ENCODE data around the gene KSR1. TPM values are rescaled to one million over a fixed set of nuclear protein-coding genes. Genes with fewer than 3 reads are reported as not detected.

KSR1 gene
- polyA plus RNA-seq, 1 donor from 2014 or later, result 9.2 TPM

- Histone ChIP-seq H3K9me2 (ENCODE audit: insufficient read depth, low read length) (no peaks in the 10 kb centered on the region), H3K4me2 (ENCODE audit: low read length) (no peak overlapping the region), H3K79me2 (replicated peaks; ENCODE audit: insufficient read depth, low read length) (no peaks in the 10 kb centered on the region), H3K9ac (ENCODE audit: low read length) (no peak overlapping the region), H3K4me3 (ENCODE audit: low read length) (no peak overlapping the region), H4K20me1 (ENCODE audit: insufficient read depth) (no peaks in the 10 kb centered on the region), H3K27me3 (ENCODE audit: insufficient read depth, low read depth, low read length) (no peaks in the 10 kb centered on the region), H3F3A (ENCODE audit: insufficient read depth, low read length, poor library complexity, severe bottlenecking) (no peaks in the 10 kb centered on the region), H3K9me3 (ENCODE audit: low read length) (no peaks in the 10 kb centered on the region), H3K27ac (ENCODE audit: low read length) (no peak overlapping the region), H2AFZ (ENCODE audit: low read depth, low read length) (no peak overlapping the region), H3K36me3 (ENCODE audit: insufficient read depth, low read length) (no peaks in the 10 kb centered on the region)
- TF ChIP-seq REST (IDR thresholded peaks at IDR 0.05; ENCODE audit: borderline replicate concordance) (no peak), EZH2 (IDR thresholded peaks at IDR 0.05; ENCODE audit: borderline replicate concordance, insufficient read depth, low read length, poor library complexity, severe bottlenecking) (no peak), POLR2AphosphoS5 (IDR thresholded peaks at IDR 0.05) (no peak), TAF1 (IDR thresholded peaks at IDR 0.05; ENCODE audit: low read depth) (no peak), MXI1 (conservative IDR thresholded peaks at IDR 0.05; ENCODE audit: poor library complexity, severe bottlenecking) (no peak), RAD21 (conservative IDR thresholded peaks at IDR 0.05) (no peak), EP300 (conservative IDR thresholded peaks at IDR 0.05; ENCODE audit: poor library complexity, severe bottlenecking) (no peak), SMC3 (conservative IDR thresholded peaks at IDR 0.05; ENCODE audit: poor library complexity) (no peak)
- TF ChIP-seq, protein P1, sequence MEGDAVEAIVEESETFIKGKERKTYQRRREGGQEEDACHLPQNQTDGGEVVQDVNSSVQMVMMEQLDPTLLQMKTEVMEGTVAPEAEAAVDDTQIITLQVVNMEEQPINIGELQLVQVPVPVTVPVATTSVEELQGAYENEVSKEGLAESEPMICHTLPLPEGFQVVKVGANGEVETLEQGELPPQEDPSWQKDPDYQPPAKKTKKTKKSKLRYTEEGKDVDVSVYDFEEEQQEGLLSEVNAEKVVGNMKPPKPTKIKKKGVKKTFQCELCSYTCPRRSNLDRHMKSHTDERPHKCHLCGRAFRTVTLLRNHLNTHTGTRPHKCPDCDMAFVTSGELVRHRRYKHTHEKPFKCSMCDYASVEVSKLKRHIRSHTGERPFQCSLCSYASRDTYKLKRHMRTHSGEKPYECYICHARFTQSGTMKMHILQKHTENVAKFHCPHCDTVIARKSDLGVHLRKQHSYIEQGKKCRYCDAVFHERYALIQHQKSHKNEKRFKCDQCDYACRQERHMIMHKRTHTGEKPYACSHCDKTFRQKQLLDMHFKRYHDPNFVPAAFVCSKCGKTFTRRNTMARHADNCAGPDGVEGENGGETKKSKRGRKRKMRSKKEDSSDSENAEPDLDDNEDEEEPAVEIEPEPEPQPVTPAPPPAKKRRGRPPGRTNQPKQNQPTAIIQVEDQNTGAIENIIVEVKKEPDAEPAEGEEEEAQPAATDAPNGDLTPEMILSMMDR (IDR thresholded peaks at IDR 0.05; ENCODE audit: poor library complexity, severe bottlenecking), result no peak
Observed at GRCh38 chr17:27564463-27564862, 108.2 kb downstream of the KSR1 start.

DNA sequence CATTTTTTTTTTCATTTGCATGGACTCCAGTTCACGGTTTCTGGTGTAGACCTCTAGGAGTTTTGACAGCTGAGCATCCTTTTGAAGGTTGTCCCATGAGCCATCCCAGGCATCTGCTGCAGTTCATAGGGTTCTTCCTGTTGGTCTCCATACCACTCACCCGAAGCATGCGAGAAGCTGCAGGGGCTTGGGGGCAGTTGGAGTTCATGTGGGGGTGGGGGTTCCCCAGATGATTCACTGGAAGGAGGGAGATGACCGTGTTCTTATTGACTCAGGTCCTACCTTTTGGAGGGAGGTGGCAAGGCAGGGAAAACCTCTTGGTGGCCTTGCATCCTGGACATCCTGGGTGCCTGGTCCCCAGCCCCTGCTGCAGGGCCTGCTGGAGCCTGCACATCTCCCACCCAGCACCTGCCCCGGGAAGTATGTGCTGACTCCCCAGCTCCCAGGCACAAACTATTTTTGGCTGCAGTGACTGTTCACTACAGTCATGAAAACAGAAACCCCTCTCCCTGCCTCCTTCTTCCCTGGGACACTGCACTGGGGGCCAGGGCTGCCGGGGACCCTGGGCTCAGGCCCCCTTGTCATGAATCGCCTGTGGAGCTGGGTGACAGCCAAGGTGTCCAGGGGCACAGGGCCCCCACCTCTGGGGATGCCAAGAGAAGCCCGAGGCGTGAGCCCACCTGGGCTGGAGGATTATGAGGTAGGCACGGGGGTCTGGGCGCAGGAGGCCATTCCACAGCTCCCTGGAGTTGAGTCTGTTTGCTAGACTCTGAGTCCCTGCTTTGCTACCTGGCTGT lies 109.8 kb downstream of the KSR1 start:
- no peaks in the 10 kb centered on the region for H3F3A ChIP-seq (ENCODE audit: insufficient read depth, low read length, poor library complexity, severe bottlenecking)
- H3K4me3 ChIP-seq (ENCODE audit: low read length), result no peak overlapping the region
- no peaks in the 10 kb centered on the region for H3K9me3 ChIP-seq (ENCODE audit: low read length)
- no peaks in the 10 kb centered on the region for H3K9me2 ChIP-seq (ENCODE audit: insufficient read depth, low read length)
- no peak overlapping the region for H3K4me2 ChIP-seq (ENCODE audit: low read length)
- no peaks in the 10 kb centered on the region for H3K36me3 ChIP-seq (ENCODE audit: insufficient read depth, low read length)
- H2AFZ ChIP-seq (ENCODE audit: low read depth, low read length), result no peak overlapping the region
- no peaks in the 10 kb centered on the region for H3K27me3 ChIP-seq (ENCODE audit: insufficient read depth, low read depth, low read length)
- no peak overlapping the region for H3K9ac ChIP-seq (ENCODE audit: low read length)
- no peaks in the 10 kb centered on the region for H3K79me2 ChIP-seq (replicated peaks; ENCODE audit: insufficient read depth, low read length)
- no peak for TF ChIP-seq RAD21 (conservative IDR thresholded peaks at IDR 0.05)
- no peak for TF ChIP-seq TAF1 (IDR thresholded peaks at IDR 0.05; ENCODE audit: low read depth)
- TF ChIP-seq EP300 (conservative IDR thresholded peaks at IDR 0.05; ENCODE audit: poor library complexity, severe bottlenecking), result no peak
- TF ChIP-seq, protein P1 (IDR thresholded peaks at IDR 0.05; ENCODE audit: poor library complexity, severe bottlenecking), result no peak
- no peak for TF ChIP-seq REST (IDR thresholded peaks at IDR 0.05; ENCODE audit: borderline replicate concordance)
- no peak for TF ChIP-seq POLR2AphosphoS5 (IDR thresholded peaks at IDR 0.05)
- TF ChIP-seq MXI1 (conservative IDR thresholded peaks at IDR 0.05; ENCODE audit: poor library complexity, severe bottlenecking), result no peak
- TF ChIP-seq SMC3 (conservative IDR thresholded peaks at IDR 0.05; ENCODE audit: poor library complexity), result no peak
- TF ChIP-seq EZH2 (IDR thresholded peaks at IDR 0.05; ENCODE audit: borderline replicate concordance, insufficient read depth, low read length, poor library complexity, severe bottlenecking), result no peak
- H3K27ac ChIP-seq (ENCODE audit: low read length), result no peak overlapping the region
- H4K20me1 ChIP-seq (ENCODE audit: insufficient read depth), result no peaks in the 10 kb centered on the region
